ENCODE measurements around the gene ZDHHC21. TPM values are rescaled to one million over a fixed set of nuclear protein-coding genes. Genes with fewer than 3 reads are reported as not detected.
"Not testable (repeated sequence)": the region's sequence is repeated elsewhere in the genome, so short reads cannot be mapped to it uniquely, and the experiment has no call there.

The ZDHHC21 gene
- total RNA-seq, 1 donor from 2014 or later = 24.6 TPM

- no peak for DNase-seq (ENCODE audit: low read depth, low spot score)
Observed at GRCh38 chr9:14686168-14686567, 7.1 kb downstream of the ZDHHC21 start.

- DNase-seq (ENCODE audit: low read depth, low spot score) = not testable (repeated sequence)
Observed at GRCh38 chr9:14682616-14683015, 10.6 kb downstream of the ZDHHC21 start.

GRCh38 chr9:14678776-14679175, 14.5 kb downstream of the ZDHHC21 start:
- DNase-seq (ENCODE audit: low read depth, low spot score) = no peak

GRCh38 chr9:14677872-14678271, 15.4 kb downstream of the ZDHHC21 start:
- DNase-seq (ENCODE audit: low read depth, low spot score) = no peak

DNA sequence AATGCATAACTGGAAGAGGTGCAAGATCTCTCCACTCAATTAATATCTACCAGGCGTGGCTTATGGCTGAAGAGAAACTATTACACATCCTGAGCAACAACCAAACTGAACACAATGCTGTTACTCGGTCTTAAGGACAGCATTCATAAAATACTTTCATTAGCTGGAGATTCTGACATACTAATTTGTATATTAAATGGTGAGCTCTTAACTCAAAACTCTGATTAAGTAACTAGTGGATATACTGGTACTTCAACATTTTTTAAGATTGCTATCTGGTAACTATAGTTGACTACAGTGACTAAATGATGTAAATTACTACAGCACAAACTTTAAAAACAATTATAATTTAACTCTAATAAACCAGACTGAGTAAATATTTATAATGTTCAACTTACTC, 15.8 kb downstream of the ZDHHC21 start:
- no peak for DNase-seq (ENCODE audit: low read depth, low spot score)

DNA sequence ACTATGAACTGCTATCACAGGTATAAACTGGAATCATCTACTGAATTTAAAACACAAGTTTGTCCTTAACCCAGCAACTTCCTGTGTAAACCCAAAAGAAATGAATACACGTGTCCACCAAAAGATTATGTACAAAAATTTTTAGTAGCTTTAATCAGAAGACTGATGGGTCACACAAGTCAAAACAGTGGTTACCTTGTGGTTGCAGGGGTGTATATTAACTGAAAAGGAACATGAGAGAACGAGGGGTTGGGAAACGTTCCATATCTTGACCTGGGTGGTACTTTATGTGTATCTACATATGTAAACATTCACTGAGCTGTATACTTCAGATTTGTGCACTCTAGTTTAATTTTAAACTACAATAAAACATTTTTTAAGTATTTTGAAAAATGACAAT, 18.6 kb downstream of the ZDHHC21 start:
- DNase-seq (ENCODE audit: low read depth, low spot score) = no peak

- DNase-seq (ENCODE audit: low read depth, low spot score) = no peak
Observed at GRCh38 chr9:14671377-14671776, 21.9 kb downstream of the ZDHHC21 start.

- DNase-seq (ENCODE audit: low read depth, low spot score) = peak; percentile 72
Observed at GRCh38 chr9:14670718-14671117, 22.5 kb downstream of the ZDHHC21 start.

DNA sequence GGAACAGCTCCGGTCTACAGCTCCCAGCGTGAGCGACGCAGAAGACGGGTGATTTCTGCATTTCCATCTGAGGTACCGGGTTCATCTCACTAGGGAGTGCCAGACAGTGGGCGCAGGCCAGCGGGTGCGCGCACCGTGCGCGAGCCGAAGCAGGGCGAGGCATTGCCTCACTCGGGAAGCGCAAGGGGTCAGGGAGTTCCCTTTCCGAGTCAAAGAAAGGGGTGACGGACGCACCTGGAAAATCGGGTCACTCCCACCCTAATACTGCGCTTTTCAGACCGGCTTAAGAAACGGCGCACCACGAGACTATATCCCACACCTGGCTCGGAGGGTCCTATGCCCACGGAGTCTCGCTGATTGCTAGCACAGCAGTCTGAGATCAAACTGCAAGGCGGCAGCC, 29.2 kb downstream of the ZDHHC21 start:
- not testable (repeated sequence) for DNase-seq (ENCODE audit: low read depth, low spot score)

DNA sequence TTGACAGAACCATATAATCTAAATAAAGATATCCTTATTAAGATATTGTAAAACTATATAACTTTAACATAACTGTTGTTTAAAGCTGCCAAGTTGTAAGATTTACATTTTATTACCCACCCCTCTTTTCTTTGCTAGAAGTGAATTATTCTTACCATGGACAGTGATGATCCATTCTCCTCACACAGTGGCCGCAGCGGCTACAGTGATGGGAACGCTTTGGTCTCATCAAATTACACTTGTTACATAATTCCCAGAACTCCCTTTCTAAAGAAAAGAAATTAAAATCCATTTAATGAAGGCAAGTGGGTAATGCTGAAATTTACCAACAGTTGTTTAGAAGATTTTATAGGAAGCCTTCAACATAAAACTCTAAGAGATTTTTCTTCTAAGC, 31.2 kb downstream of the ZDHHC21 start:
- no peak for DNase-seq (ENCODE audit: low read depth, low spot score)

DNA sequence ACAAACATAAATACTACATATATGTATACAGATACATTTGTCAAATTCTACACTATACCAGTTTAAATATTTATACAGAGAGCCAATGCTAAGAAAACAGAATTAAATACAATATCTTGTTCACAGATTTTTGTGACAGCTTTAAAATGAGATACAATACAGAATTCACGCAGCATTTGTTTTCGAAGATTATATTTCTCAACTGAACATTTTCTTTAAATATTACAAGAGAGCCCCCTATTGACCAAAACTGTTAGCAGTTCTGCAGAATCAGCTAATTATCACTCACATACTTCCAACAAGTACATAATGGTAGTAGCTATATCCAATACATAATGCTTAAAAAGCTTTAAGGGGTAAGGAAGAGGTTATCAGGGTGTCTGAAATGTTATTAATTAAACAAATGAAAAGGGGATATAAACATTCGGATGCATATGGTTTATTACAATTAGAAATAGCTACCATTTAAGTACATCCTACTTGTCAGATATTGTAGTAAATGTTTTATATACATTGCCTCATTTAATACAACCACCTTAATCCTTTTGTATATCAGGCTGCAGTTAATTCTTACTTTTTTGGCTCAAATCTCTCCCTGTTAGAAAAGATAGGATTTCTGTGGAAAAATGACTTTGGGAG, 31.7 kb downstream of the ZDHHC21 start:
- no peak for DNase-seq (ENCODE audit: low read depth, low spot score)

- no peak for DNase-seq (ENCODE audit: low read depth, low spot score)
Observed at GRCh38 chr9:14660721-14661120, 32.5 kb downstream of the ZDHHC21 start.

- DNase-seq (ENCODE audit: low read depth, low spot score) = no peak
Observed at GRCh38 chr9:14654932-14655331, 38.3 kb downstream of the ZDHHC21 start.

GRCh38 chr9:14653511-14653910, 39.7 kb downstream of the ZDHHC21 start:
- DNase-seq (ENCODE audit: low read depth, low spot score) = no peak

- no peak for DNase-seq (ENCODE audit: low read depth, low spot score)
Observed at GRCh38 chr9:14652729-14653377, 40.4 kb downstream of the ZDHHC21 start.

GRCh38 chr9:14650596-14650995, 42.6 kb downstream of the ZDHHC21 start:
- no peak for DNase-seq (ENCODE audit: low read depth, low spot score)

DNA sequence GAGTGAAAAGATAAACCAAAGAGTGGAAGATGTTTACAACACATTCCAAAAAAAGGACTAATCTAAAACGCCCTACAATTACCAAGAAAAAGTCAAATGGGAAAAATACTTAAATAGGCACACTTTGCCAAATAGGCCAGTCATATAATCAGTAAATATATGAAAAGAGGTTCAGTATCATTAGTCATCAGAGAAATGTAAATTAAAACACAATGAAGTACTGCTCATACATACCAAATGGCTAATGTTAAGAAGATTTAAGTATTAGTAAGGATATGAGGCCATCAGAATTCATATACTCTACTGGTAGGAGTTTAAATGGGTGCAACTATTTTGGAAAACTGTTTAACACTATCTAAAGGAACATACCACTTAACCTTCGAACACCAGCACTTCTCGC, 47.6 kb downstream of the ZDHHC21 start:
- DNase-seq (ENCODE audit: low read depth, low spot score) = no peak

- no peak for DNase-seq (ENCODE audit: low read depth, low spot score)
Observed at GRCh38 chr9:14640967-14641366, 52.3 kb downstream of the ZDHHC21 start.

GRCh38 chr9:14640294-14640693, 52.9 kb downstream of the ZDHHC21 start:
- no peak for DNase-seq (ENCODE audit: low read depth, low spot score)

- DNase-seq (ENCODE audit: low read depth, low spot score) = no peak
Observed at GRCh38 chr9:14633906-14634565, 59.2 kb downstream of the ZDHHC21 start.

- no peak for DNase-seq (ENCODE audit: low read depth, low spot score)
Observed at GRCh38 chr9:14633148-14633547, 60.1 kb downstream of the ZDHHC21 start.

DNA sequence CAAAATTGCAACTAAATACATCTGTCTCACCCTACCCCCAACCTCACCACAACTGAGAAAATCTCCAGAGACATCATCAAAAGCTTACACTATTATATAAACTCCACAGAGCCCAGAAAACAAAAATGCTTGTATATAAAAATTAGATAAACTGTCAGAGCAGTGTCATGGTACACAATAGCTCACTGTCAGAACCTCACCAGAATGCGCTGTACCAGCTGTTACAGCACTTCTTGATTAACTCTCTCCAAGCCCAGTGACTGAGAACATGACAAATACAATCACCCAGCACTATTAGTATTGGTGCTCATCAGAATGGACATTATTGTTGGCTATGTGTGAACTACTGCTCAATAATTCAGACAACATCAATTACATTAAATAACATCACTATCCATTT, 65.7 kb downstream of the ZDHHC21 start:
- DNase-seq (ENCODE audit: low read depth, low spot score) = no peak

All from pulmonary artery endothelial cell (primary cell).